IMR-90 (cell line): ENCODE data around the gene EML4. TPM values are rescaled to one million over a fixed set of nuclear protein-coding genes. Genes with fewer than 3 reads are reported as not detected.

Experiments used
- ATAC-seq: fragments of 200-7000 bp; cut with Tn5 transposase; 2 replicates; pipeline ENCODE4 v1.9.1; 2020; ENCODE audit warnings: low read depth, mild to moderate bottlenecking, moderate library complexity
- BruUV-seq: library from RNA; stranded (reverse); fragments of 400-500 nt; replicated peaks from 2 replicates; lab custom pipeline; 2021; lab: Mats Ljungman, UMichigan
- CTCF ChIA-PET: fragments of 300-600 bp; formaldehyde crosslinking; extraction: SDS; loops from one replicate; lab custom pipeline; 2021; ENCODE audit warnings: antibody characterized with exemption; lab: Yijun Ruan, JAX
- POLR2A ChIA-PET: fragments of 300-600 bp; sonication (Branson Sonifier 250); formaldehyde crosslinking; loops from one replicate; lab custom pipeline; 2022; ENCODE audit warnings: antibody characterized with exemption; ENCODE audit not compliant: unreplicated experiment; lab: Charles Lee
- DNase-seq: peaks from one replicate; pipeline ENCODE4 v3.0.0; 2013
- H2AFZ ChIP-seq: replicated peaks from 2 replicates; pipeline ENCODE3; 2013; ENCODE audit warnings: low read length, mild to moderate bottlenecking; ENCODE audit not compliant: poor library complexity
- H2AK5ac ChIP-seq: 2 replicates; pipeline ENCODE4 v1.6.1; 2013; ENCODE audit warnings: low read depth, low read length, inconsistent platforms
- H2AK9ac ChIP-seq: replicated peaks from 2 replicates; pipeline ENCODE3; 2013; ENCODE audit warnings: mild to moderate bottlenecking, low read depth, low read length, moderate library complexity; ENCODE audit not compliant: poor library complexity
- H2BK120ac ChIP-seq: 2 replicates; pipeline ENCODE4 v1.6.1; 2013; ENCODE audit warnings: low read depth, low read length, inconsistent platforms
- H2BK15ac ChIP-seq: 3 replicates; pipeline ENCODE4 v1.6.1; 2013; ENCODE audit warnings: low read depth, low read length, inconsistent platforms
- H2BK20ac ChIP-seq: 2 replicates; pipeline ENCODE4 v1.6.1; 2013; ENCODE audit warnings: low read depth, mild to moderate bottlenecking, inconsistent platforms, low read length, moderate library complexity
- H2BK5ac ChIP-seq: 2 replicates; pipeline ENCODE4 v1.6.1; 2013; ENCODE audit warnings: mild to moderate bottlenecking, low read depth, low read length, inconsistent platforms; ENCODE audit not compliant: poor library complexity, severe bottlenecking
- H3K14ac ChIP-seq: replicated peaks from 2 replicates; pipeline ENCODE4 v1.6.1; 2013; ENCODE audit warnings: low read depth, low read length, inconsistent platforms
- H3K18ac ChIP-seq: 2 replicates; pipeline ENCODE4 v1.6.1; 2013; ENCODE audit warnings: low read depth, low read length, control low read depth
- H3K23ac ChIP-seq: 2 replicates; pipeline ENCODE4 v1.6.1; 2013; ENCODE audit warnings: low read depth, low read length, inconsistent platforms
- H3K27ac ChIP-seq: 2 replicates; pipeline ENCODE4 v1.5.1; 2013; ENCODE audit warnings: mild to moderate bottlenecking, control low read depth, low read length; ENCODE audit not compliant: insufficient read depth
- H3K27me3 ChIP-seq: 2 replicates; pipeline ENCODE4 v1.6.1; 2013; ENCODE audit warnings: low read length; ENCODE audit not compliant: control insufficient read depth, insufficient read depth
- H3K36me3 ChIP-seq: 2 replicates; pipeline ENCODE4 v1.6.1; 2013; ENCODE audit warnings: low read length, mixed read lengths; ENCODE audit not compliant: control insufficient read depth, insufficient read depth
- H3K4ac ChIP-seq: 2 replicates; pipeline ENCODE4 v1.6.1; 2013; ENCODE audit warnings: low read depth, low read length, inconsistent platforms
- H3K4me1 ChIP-seq: 2 replicates; pipeline ENCODE4 v1.6.1; 2013; ENCODE audit warnings: low read length, mixed read lengths; ENCODE audit not compliant: control insufficient read depth, insufficient read depth
- H3K4me2 ChIP-seq: 2 replicates; pipeline ENCODE4 v1.6.1; 2013; ENCODE audit warnings: low read depth, mild to moderate bottlenecking, control low read depth, low read length, moderate library complexity
- H3K4me3 ChIP-seq: 2 replicates; pipeline ENCODE4 v1.5.1; 2013; ENCODE audit warnings: low read depth, mild to moderate bottlenecking, control low read depth, low read length, moderate library complexity; ENCODE audit not compliant: insufficient read depth
- H3K56ac ChIP-seq: 2 replicates; pipeline ENCODE4 v1.6.1; 2013; ENCODE audit warnings: low read length, inconsistent platforms; ENCODE audit not compliant: insufficient read depth; ENCODE audit errors: extremely low read depth
- H3K79me1 ChIP-seq, 2 experiments: 2 replicates each; pipeline ENCODE4 v1.6.1; 2013; ENCODE audit warnings: low read length in 2 of 2, inconsistent platforms in 1 of 2, low read depth in 1 of 2
- H3K9ac ChIP-seq: 2 replicates; pipeline ENCODE4 v1.6.1; 2013; ENCODE audit warnings: low read depth, low read length, control low read depth
- H3K9me1 ChIP-seq: 2 replicates; pipeline ENCODE4 v1.6.1; 2013; ENCODE audit warnings: low read length, inconsistent platforms; ENCODE audit not compliant: insufficient read depth
- H3K9me3 ChIP-seq: 2 replicates; pipeline ENCODE4 v1.6.1; 2013; ENCODE audit warnings: low read length; ENCODE audit not compliant: control insufficient read depth, insufficient read depth
- H4K20me1 ChIP-seq: 2 replicates; pipeline ENCODE4 v1.6.1; 2013; ENCODE audit warnings: low read length, inconsistent platforms; ENCODE audit not compliant: insufficient read depth
- H4K5ac ChIP-seq: 2 replicates; pipeline ENCODE4 v1.6.1; 2013; ENCODE audit warnings: mild to moderate bottlenecking, low read depth, low read length, control low read depth
- H4K8ac ChIP-seq, 2 experiments: 2 replicates each; pipeline ENCODE4 v1.6.1; 2013; ENCODE audit warnings: low read depth in 2 of 2, low read length in 2 of 2, control low read depth in 1 of 2, inconsistent platforms in 1 of 2
- H4K91ac ChIP-seq: 2 replicates; pipeline ENCODE4 v1.6.1; 2013; ENCODE audit warnings: low read depth, low read length, inconsistent platforms; ENCODE audit not compliant: insufficient read depth
- BHLHE40 ChIP-seq: fragments of 150-350 bp; IDR thresholded peaks from 2 replicates; pipeline ENCODE4 v1.6.1; 2016; ENCODE audit warnings: mild to moderate bottlenecking, low read depth, low read length
- CEBPB ChIP-seq: IDR thresholded peaks from 2 replicates; pipeline ENCODE4 v1.6.1; 2012; ENCODE audit warnings: low read depth, low read length, improper control_type of control experiment
- CHD1 ChIP-seq: IDR thresholded peaks from 2 replicates; pipeline ENCODE4 v1.6.1; 2012; ENCODE audit warnings: low read depth, low read length, improper control_type of control experiment
- CTCF ChIP-seq: conservative IDR thresholded peaks from 2 replicates; pipeline ENCODE4 v1.5.1; 2012; ENCODE audit warnings: mild to moderate bottlenecking, low read depth, low read length, improper control_type of control experiment
- ELK1 ChIP-seq: fragments of 150-350 bp; IDR thresholded peaks from 2 replicates; pipeline ENCODE4 v1.6.1; 2016; ENCODE audit warnings: low read depth, mild to moderate bottlenecking, low read length, moderate library complexity, borderline replicate concordance
- FOS ChIP-seq: fragments of 150-350 bp; IDR thresholded peaks from 2 replicates; pipeline ENCODE4 v1.6.1; 2016; ENCODE audit warnings: low read depth, low read length
- MAFK ChIP-seq: IDR thresholded peaks from 2 replicates; pipeline ENCODE4 v1.6.1; 2012; ENCODE audit warnings: low read depth, low read length, improper control_type of control experiment
- MAZ ChIP-seq: IDR thresholded peaks from 2 replicates; pipeline ENCODE4 v1.6.1; 2012; ENCODE audit warnings: low read depth, mild to moderate bottlenecking, low read length, improper control_type of control experiment, moderate library complexity, borderline replicate concordance
- MXI1 ChIP-seq: IDR thresholded peaks from 2 replicates; pipeline ENCODE4 v1.6.1; 2012; ENCODE audit warnings: low read depth, mild to moderate bottlenecking, low read length, moderate library complexity, borderline replicate concordance
- NFE2L2 ChIP-seq: fragments of 150-350 bp; IDR thresholded peaks from 2 replicates; pipeline ENCODE4 v1.6.1; 2016; ENCODE audit warnings: low read depth, mild to moderate bottlenecking, low read length
- POLR2A ChIP-seq: IDR thresholded peaks from 2 replicates; pipeline ENCODE4 v1.6.1; 2012; ENCODE audit warnings: mild to moderate bottlenecking, low read depth, low read length
- RAD21 ChIP-seq: IDR thresholded peaks from 2 replicates; pipeline ENCODE4 v1.6.1; 2012; ENCODE audit warnings: low read length, improper control_type of control experiment
- RCOR1 ChIP-seq: IDR thresholded peaks from 2 replicates; pipeline ENCODE4 v1.6.1; 2012; ENCODE audit warnings: mild to moderate bottlenecking, low read length, improper control_type of control experiment; ENCODE audit not compliant: insufficient replicate concordance
- RFX5 ChIP-seq: IDR thresholded peaks from 2 replicates; pipeline ENCODE4 v1.8.0; 2012; ENCODE audit warnings: low read depth, mild to moderate bottlenecking, low read length, moderate library complexity
- SMC3 ChIP-seq: fragments of 150-350 bp; IDR thresholded peaks from 2 replicates; pipeline ENCODE4 v1.6.1; 2016; ENCODE audit warnings: low read depth, mild to moderate bottlenecking, antibody characterized with exemption, low read length, moderate library complexity
- WGBS, 2 experiments: methylation state at CpG; one replicate each; pipeline versions ENCODE4 v1.1.5 to v1.1.7; 2013; ENCODE audit warnings: missing lambda C conversion rate in 2 of 2; ENCODE audit not compliant: insufficient read length in 1 of 2; ENCODE audit errors: extremely low coverage in 2 of 2; 5-methylcytosine and 5-hydroxymethylcytosine counted together
- dilution Hi-C: fragments of 300-500 bp; cut with HindIII; formaldehyde crosslinking; loops from one replicate; pipeline ENCODE4 v1.14.3; 2018; ENCODE audit warnings: low sequenced_read_pairs; ENCODE audit not compliant: unreplicated experiment
- in situ Hi-C: fragments of 300-500 bp; cut with MboI; formaldehyde crosslinking; loops from 3 replicates; pipeline ENCODE4 v1.14.3; 2019; ENCODE audit warnings: low sequenced_read_pairs, inconsistent platforms, mixed read lengths
- intact Hi-C: fragments of 100-400 bp; cut with micrococcal nuclease; formaldehyde crosslinking; loops from 2 replicates; pipeline ENCODE4 v1.10.0; 2022
- polyA plus RNA-seq, 3 experiments: library from polyadenylated mRNA; depleted of rRNA; stranded (reverse); fragments of >200 nt; gene quantifications; 2 replicates each; pipeline ENCODE4 v1.2.3, GENCODE V29; 2012; ENCODE audit warnings: low replicate concordance in 1 of 3
- total RNA-seq: library from RNA; depleted of rRNA; stranded (reverse); fragments of >200 nt; gene quantifications from 2 replicates; pipeline ENCODE4 v1.2.3, GENCODE V29; 2012

EML4 gene
- total and polyA plus RNA-seq, 2 of the 4 experiments (the other 2 are of a cell fraction) = 29.7 to 73.7 TPM

GRCh38 chr2:42334220-42334619 lies 165.1 kb downstream of the EML4 start:
- Histone ChIP-seq H3K56ac (no peak overlapping the region), H3K27ac (no peak overlapping the region), H3K23ac (no peak overlapping the region), H3K4me1 (no peaks in the 10 kb centered on the region), H2BK15ac (no peak overlapping the region), H4K5ac (no peak overlapping the region), H3K9ac (no peak overlapping the region), H3K79me1 (peaks cover 11 to 39% of the 10 kb centered on the region in 2 experiments; a peak in 3 of 4 replicates), H2AK9ac (no peak overlapping the region), H3K9me3 (no peaks in the 10 kb centered on the region), H4K20me1 (no peaks in the 10 kb centered on the region; the same call in 1 of the 2 replicates), H2BK20ac (no peak overlapping the region), H3K36me3 (peaks cover 40% of the 10 kb centered on the region), H3K4ac (no peak overlapping the region), H3K27me3 (no peaks in the 10 kb centered on the region), H3K14ac (no peak overlapping the region), H3K4me2 (no peak overlapping the region), H3K9me1 (no peaks in the 10 kb centered on the region; the same call in 1 of the 2 replicates), H4K8ac (no peak overlapping the region), H2AFZ (no peak overlapping the region), H4K91ac (no peak overlapping the region), H2BK5ac (no peak overlapping the region), H2AK5ac (no peak overlapping the region), H2BK120ac (no peak overlapping the region), H3K4me3 (no peak overlapping the region), H3K18ac (no peak overlapping the region)
- no CpG with 5 or more reads among the region's 3 CpGs for WGBS, 2 experiments
- no TSS peak for BruUV-seq
- ChIA-PET POLR2A (no interaction called here), CTCF (no interaction called here)
- dilution Hi-C loops = no loop called here
- in situ Hi-C loops = no loop called here
- ATAC-seq = no peak
- no peak for DNase-seq
- intact Hi-C loops = no loop called here
- TF ChIP-seq RFX5 (no peak), RAD21 (no peak), FOS (no peak), CTCF (no peak), SMC3 (no peak), NFE2L2 (no peak), MXI1 (no peak), MAFK (no peak), POLR2A (no peak), CHD1 (no peak), MAZ (no peak), RCOR1 (no peak), BHLHE40 (no peak), ELK1 (no peak), CEBPB (no peak)
